Measurements from ENCODE around the gene CCL14. TPM values are rescaled to one million over a fixed set of nuclear protein-coding genes. Genes with fewer than 3 reads are reported as not detected.

The CCL14 gene
- total RNA-seq, 4 donors from 2014 or later: 33.5 to 48.7 (median 46.5) TPM

- TF ChIP-seq CTCF (IDR thresholded peaks at IDR 0.05; ENCODE audit: low read depth): no peak
Measured at GRCh38 chr17:35953720-35954119, 32.8 kb downstream of the CCL14 start.

- TF ChIP-seq CTCF (IDR thresholded peaks at IDR 0.05; ENCODE audit: low read depth): no peak
Measured at GRCh38 chr17:35949401-35949800, 37.1 kb downstream of the CCL14 start.

- TF ChIP-seq CTCF (IDR thresholded peaks at IDR 0.05; ENCODE audit: low read depth): no peak
Measured at GRCh38 chr17:35948092-35948491, 38.4 kb downstream of the CCL14 start.

- TF ChIP-seq CTCF (IDR thresholded peaks at IDR 0.05; ENCODE audit: low read depth): no peak
Measured at GRCh38 chr17:35947156-35947585, 39.4 kb downstream of the CCL14 start.

GRCh38 chr17:35944151-35944550 lies 42.4 kb downstream of the CCL14 start:
- no peak for TF ChIP-seq CTCF (IDR thresholded peaks at IDR 0.05; ENCODE audit: low read depth)

- TF ChIP-seq CTCF (IDR thresholded peaks at IDR 0.05; ENCODE audit: low read depth): no peak
Measured at GRCh38 chr17:35943537-35943936, 43.0 kb downstream of the CCL14 start, which contains the start of gene LYZL6. Gene LYZL6, minus strand, starts transcription at chr17:35943713. Its CDS starts 4,357 bp downstream, at chr17:35939356.

GRCh38 chr17:35942588-35943186 lies 43.8 kb downstream of the CCL14 start:
- no peak for TF ChIP-seq CTCF (IDR thresholded peaks at IDR 0.05; ENCODE audit: low read depth)

All from subcutaneous adipose tissue (tissue), 4 donors.